ENCODE results near the gene HIKESHI.
"Not testable (repeated sequence)": the region's sequence is repeated elsewhere in the genome, so short reads cannot be mapped to it uniquely, and the experiment has no call there.

The HIKESHI gene

GRCh38 chr11:86302092-86302793 lies at the start of gene HIKESHI:
TSS of gene HIKESHI (plus strand) at chr11:86302240. CDS start at chr11:86302449, 209 bp downstream.
- peak; percentile 74 to 100 (median 99) for DNase-seq

GRCh38 chr11:86255896-86256295 lies 46.1 kb upstream of the HIKESHI start:
- DNase-seq: no peak

GRCh38 chr11:86256608-86257007 lies 45.4 kb upstream of the HIKESHI start:
- no peak for DNase-seq

- DNase-seq: no peak
Measured at GRCh38 chr11:86257446-86257845, 44.6 kb upstream of the HIKESHI start.

GRCh38 chr11:86259730-86260129 lies 42.3 kb upstream of the HIKESHI start:
- DNase-seq: no peak

GRCh38 chr11:86261328-86261727 lies 40.7 kb upstream of the HIKESHI start:
- DNase-seq: no peak

- DNase-seq: no peak
Measured at GRCh38 chr11:86262387-86262786, 39.7 kb upstream of the HIKESHI start.

- DNase-seq: no peak
Measured at GRCh38 chr11:86264649-86265048, 37.4 kb upstream of the HIKESHI start.

GRCh38 chr11:86265194-86265593 lies 36.8 kb upstream of the HIKESHI start:
- DNase-seq: no peak

GRCh38 chr11:86269645-86270044 lies 32.4 kb upstream of the HIKESHI start:
- no peak for DNase-seq

- no peak for DNase-seq
Measured at GRCh38 chr11:86274503-86274902, 27.5 kb upstream of the HIKESHI start.

GRCh38 chr11:86274999-86275398 lies 27.0 kb upstream of the HIKESHI start:
- no peak for DNase-seq

GRCh38 chr11:86275493-86276370 lies 26.3 kb upstream of the HIKESHI start:
- no peak for DNase-seq

- DNase-seq: no peak
Measured at GRCh38 chr11:86277741-86278140, 24.3 kb upstream of the HIKESHI start.

GRCh38 chr11:86278226-86278625 lies 23.8 kb upstream of the HIKESHI start:
- DNase-seq: no peak

- no peak for DNase-seq
Measured at GRCh38 chr11:86279747-86280146, 22.3 kb upstream of the HIKESHI start.

- DNase-seq: no peak
Measured at GRCh38 chr11:86287468-86287796, 14.6 kb upstream of the HIKESHI start.

- DNase-seq: peak in 17 of 51 donors; percentile 1 to 26 (median 11)
Measured at GRCh38 chr11:86288776-86289507, 13.1 kb upstream of the HIKESHI start.

GRCh38 chr11:86289508-86290280 lies 12.3 kb upstream of the HIKESHI start:
- not testable (repeated sequence) for DNase-seq

GRCh38 chr11:86291466-86292262 lies 10.4 kb upstream of the HIKESHI start:
- DNase-seq: peak in 17 of 51 donors; percentile 2 to 35 (median 13)

All from hypothalamus (tissue), 51 donors.